Vagina (tissue), 2 donors: ENCODE results near the gene GLYATL1B.

Experiments
- CTCF ChIP-seq, 3 experiments: fragments of 450-650 bp in 2 of 3; fragments of 200-600 bp in 1 of 3; sonication (generic) in 1 of 3; IDR thresholded peaks; one replicate each; pipeline ENCODE4 v1.5.1; 2017 to 2019; ENCODE audit warnings: antibody characterized with exemption in 3 of 3, mild to moderate bottlenecking in 2 of 3, moderate library complexity in 2 of 3
- POLR2AphosphoS5 ChIP-seq, 2 donors: sonication (generic); formaldehyde crosslinking; IDR thresholded peaks; one replicate each; pipeline ENCODE4 v1.9.0; 2017; ENCODE audit warnings: antibody characterized with exemption in 2 of 2, mild to moderate bottlenecking in 2 of 2, low read depth in 1 of 2; ENCODE audit not compliant: insufficient read depth in 1 of 2

GRCh38 chr11:59138643-59139042 lies 52.5 kb downstream of the GLYATL1B start:
- TF ChIP-seq CTCF (IDR thresholded peaks at IDR 0.05) (no peak), POLR2AphosphoS5 (IDR thresholded peaks at IDR 0.05; ENCODE audit: insufficient read depth in 1 of 2, low read depth in 1 of 2) (no peak)
